ENCODE measurements around the gene APRT. TPM values are rescaled to one million over a fixed set of nuclear protein-coding genes. Genes with fewer than 3 reads are reported as not detected.

APRT gene
- total and polyA plus RNA-seq, 9 of the 15 experiments (the other 6 are each of a cell fraction or from before 2014, with no cell fraction given), result 41.7 to 409 (median 146) TPM

- TF ChIP-seq ZNF398 (CRISPR knock-in tag; IDR thresholded peaks at IDR 0.05) (no peak), DACH1 (IDR thresholded peaks at IDR 0.05; ENCODE audit: partially characterized antibody) (no peak), CBX8 (IDR thresholded peaks at IDR 0.05; ENCODE audit: borderline replicate concordance, extremely low read depth, low read depth, low read length, poor library complexity, severe bottlenecking) (no peak), NEUROD1 (IDR thresholded peaks at IDR 0.05; ENCODE audit: borderline replicate concordance, low read depth, low read length, partially characterized antibody) (no peak), ZNF354B (CRISPR knock-in tag; IDR thresholded peaks at IDR 0.05) (no peak), YBX1 (IDR thresholded peaks at IDR 0.05) (no peak), MTA3 (IDR thresholded peaks at IDR 0.05; ENCODE audit: borderline replicate concordance) (no peak; the same call in 1 of the 2 replicates), E2F3 (CRISPR knock-in tag; IDR thresholded peaks at IDR 0.05) (no peak), THRA (IDR thresholded peaks at IDR 0.05) (no peak), ZNF740 (CRISPR knock-in tag; IDR thresholded peaks at IDR 0.05) (no peak; the same call in 1 of the 2 replicates), ZNF740 (tag; IDR thresholded peaks at IDR 0.05) (no peak), RBFOX2 (IDR thresholded peaks at IDR 0.05; ENCODE audit: low read depth, low read length) (peak; percentile 41), NR2F6 (CRISPR knock-in tag; IDR thresholded peaks at IDR 0.05) (no peak), CCNT2 (IDR thresholded peaks at IDR 0.05; ENCODE audit: borderline replicate concordance, extremely low read depth, insufficient read length, low read depth, low read length) (no peak), HNRNPLL (IDR thresholded peaks at IDR 0.05; ENCODE audit: low read depth, low read length, poor library complexity, severe bottlenecking) (no peak), PPARD (CRISPR knock-in tag; IDR thresholded peaks at IDR 0.05) (no peak), DPF2 (IDR thresholded peaks at IDR 0.05) (no peak; the same call in 1 of the 2 replicates), PCBP2 (IDR thresholded peaks at IDR 0.05; ENCODE audit: low read depth, low read length, poor library complexity, severe bottlenecking) (no peak), SMAD1 (IDR thresholded peaks at IDR 0.05; ENCODE audit: low read depth, low read length, partially characterized antibody) (no peak), SNIP1 (IDR thresholded peaks at IDR 0.05; ENCODE audit: low read depth) (no peak), ZNF174 (CRISPR knock-in tag; IDR thresholded peaks at IDR 0.05) (no peak), RUNX1 (IDR thresholded peaks at IDR 0.05; ENCODE audit: low read depth) (0 out of 2 replicates have a peak, but pooled peaks have one; percentile 10), ZBTB5 (IDR thresholded peaks at IDR 0.05) (no peak)
Observed at GRCh38 chr16:88810166-88810911, 1.4 kb downstream of the APRT start (continued).
